ENCODE measurements around the gene GTSE1.

The GTSE1 gene

DNA sequence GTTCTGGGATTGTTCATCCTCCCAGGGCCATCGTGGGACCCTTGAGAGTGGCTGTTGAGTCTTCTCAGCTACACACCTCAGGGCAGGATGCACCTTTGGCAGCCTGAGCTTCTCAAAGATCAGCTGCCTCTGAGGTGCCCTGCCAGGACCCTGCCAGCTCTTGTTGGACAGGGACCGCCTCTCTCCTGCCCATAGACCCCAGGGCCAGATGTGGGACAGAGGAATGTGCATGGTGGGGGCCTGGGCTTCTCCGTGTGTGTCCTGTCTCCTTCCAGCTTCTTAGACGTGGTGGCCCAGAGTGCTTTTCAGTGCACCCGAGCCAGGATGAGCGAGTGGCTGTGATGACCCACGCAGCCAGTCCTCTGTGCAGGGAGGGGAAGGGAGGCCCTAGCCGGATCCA lies 32.9 kb downstream of the GTSE1 start:
- DNase-seq = no peak

DNA sequence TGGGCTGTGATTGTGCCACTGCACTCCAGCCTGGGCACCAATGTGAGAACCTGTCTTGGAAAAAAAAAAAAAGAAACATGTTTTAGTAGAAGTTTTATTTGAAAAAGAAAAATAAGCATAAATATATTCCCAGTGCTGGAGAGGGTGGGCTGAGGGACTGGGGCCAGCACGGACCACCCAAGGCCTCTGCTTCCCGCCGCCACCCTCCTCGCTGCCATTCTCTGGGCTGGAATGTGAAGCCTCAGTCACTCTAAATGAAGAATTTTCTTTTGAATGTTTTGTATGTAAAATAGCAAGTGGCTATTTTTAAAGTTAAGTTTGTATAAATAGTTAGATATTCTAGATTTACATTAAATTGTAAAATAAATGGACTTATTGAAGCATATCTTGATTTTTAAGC lies 33.8 kb downstream of the GTSE1 start:
- DNase-seq = no peak

GRCh38 chr22:46331496-46331895 lies 34.8 kb downstream of the GTSE1 start:
- DNase-seq = no peak

DNA sequence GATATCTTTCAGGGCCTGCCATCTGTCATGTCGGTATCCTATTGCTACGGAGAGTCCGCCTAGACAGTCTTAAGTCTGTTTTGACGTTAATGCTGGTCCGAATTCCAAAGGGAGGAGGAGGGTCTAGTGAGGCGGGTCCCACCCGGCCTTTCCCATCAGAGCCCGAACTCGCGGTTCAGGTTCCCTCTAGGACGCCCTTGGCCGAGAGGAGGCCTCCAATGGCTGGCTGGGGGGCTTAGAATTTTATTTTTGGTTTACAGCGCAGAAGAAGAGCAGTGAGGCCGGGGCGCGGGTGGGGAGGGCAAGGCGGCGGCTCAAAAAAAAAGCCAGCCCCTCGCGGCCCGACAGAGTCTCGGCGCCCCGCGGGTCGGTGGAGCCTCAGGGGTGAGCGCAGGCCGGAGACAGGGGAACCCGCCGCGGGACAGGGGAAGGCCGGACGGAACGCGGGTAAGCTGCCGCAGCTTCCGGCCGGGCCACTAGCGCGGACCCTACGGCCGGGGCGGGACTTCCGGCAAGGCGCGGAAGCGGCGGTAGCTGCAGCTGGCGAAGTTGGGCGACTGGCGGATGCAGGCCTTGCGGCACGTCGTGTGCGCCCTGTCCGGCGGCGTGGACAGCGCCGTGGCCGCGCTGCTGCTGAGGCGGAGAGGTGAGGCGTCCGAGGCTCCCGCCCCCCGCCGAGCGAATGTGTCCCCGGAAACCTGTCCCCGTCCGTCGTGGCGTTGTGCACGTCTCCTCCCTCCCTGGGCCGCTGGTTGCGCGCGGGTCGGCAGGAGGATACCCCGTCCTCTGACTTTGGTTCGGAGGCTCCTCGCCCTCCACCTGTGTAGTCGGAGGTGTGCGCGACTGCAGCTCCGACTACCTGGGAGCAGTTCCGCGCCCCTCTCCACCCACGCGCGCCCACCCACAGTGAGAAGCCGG lies 38.8 kb downstream of the GTSE1 start, which contains the start of gene TRMU:
TRMU (plus strand) TSS at position 514 of the 918 bp plus-strand sequence; CDS start at position 565, 51 bp downstream.
- peak; percentile 79 for DNase-seq

DNA sequence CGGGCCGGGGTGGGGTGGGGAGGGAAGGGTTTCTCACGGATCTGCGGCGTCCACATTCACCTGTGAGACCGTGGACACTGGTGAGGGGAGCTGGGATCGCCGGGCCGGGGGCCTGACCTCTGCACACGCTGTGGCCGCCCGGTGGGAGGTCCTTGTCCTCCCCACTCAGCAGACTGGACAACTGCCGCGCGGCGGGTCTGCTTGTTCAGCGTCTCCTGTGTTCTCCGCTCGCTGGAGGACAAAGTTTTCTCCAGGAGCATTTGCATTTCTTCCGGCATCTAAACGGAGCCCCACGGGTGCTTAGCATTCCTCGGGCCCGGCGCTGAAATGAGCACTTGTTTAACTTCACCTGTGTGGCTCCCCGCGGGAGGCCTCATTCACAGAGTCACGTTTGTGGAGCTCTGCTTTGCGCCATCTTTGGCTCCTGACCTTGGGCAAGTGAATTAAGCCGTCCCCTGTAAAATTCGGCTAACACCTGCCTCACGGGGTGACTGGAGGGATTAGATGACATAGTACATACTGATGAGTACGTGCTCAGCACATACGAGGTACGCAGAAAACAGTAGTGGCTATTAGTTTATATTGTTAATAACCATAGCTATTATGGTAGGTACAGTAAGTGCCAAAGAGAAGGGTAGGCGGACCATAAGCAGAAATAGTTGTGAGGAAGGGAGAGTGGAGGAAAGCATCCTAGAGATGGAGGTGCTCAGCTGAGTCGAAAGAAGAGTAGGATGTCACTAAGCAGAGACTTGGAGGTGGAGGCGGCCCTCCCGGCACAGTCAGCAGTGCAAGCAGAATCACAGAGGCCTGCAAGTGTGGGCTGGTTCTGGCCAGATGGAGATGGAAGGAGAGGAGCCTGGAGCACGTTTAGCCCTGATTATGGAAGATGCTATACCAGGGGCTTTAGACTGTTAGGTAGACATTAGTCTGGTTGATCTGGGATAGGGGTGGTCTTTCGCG lies 39.7 kb downstream of the GTSE1 start:
- no peak for DNase-seq

- DNase-seq = no peak
Measured at GRCh38 chr22:46337870-46338269, 41.2 kb downstream of the GTSE1 start.

GRCh38 chr22:46338636-46339035 lies 42.0 kb downstream of the GTSE1 start:
- DNase-seq = no peak

- DNase-seq = no peak
Measured at GRCh38 chr22:46339956-46340355, 43.3 kb downstream of the GTSE1 start.

DNA sequence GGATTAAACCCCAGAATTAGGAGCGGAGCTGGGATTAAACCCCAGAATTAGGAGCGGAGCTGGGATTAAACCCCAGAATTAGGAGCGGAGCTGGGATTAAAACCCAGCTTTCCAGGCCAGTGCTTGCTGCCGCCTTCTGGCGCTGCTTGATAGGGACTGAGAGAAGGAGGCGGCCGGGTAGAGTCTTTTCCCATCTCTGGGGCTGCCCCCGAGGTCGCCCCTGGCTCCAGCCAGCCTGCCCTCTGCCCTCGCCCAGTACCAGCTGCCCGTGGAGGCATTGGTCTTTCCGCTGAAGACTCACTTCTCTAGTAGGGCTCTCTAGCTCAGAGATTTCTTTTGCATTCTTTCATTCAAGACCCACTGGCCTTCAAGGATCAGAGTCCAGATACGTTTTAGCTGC lies 44.0 kb downstream of the GTSE1 start:
- DNase-seq = no peak

DNA sequence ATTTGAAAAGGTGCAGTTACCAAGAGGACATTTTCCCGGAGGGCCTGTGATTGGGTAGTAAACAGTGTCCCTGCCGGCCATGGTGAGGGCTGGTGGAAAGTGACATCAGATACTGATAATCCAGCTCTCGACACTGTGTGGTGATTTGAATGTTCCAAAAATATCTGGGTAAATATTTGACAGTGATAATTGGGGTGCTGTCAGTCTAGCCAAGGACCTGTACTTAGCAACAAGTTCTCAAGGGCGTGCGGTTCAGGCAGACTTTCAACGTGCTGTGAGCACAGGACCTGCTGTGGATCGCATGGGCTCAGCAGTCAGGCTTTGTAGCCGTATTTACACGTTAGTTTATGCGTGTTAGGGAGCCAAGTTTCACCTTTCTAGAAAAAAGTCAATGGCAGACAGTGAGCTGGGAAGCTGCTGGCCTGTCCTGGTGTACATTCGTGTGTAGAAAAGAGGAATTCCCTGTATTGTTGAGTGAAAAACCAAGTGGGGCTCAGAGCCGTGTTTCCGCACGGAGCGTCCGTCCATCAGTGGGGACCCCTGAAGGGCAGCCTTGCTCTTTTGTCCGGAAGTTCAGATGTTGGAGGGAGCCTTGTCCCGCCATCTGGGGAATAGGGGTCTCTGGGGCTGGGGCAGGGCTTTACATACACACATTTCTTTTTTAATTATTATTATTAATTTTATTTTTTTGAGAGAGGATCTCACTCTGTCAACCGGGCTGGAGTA lies 50.2 kb downstream of the GTSE1 start:
- DNase-seq = no peak

DNA sequence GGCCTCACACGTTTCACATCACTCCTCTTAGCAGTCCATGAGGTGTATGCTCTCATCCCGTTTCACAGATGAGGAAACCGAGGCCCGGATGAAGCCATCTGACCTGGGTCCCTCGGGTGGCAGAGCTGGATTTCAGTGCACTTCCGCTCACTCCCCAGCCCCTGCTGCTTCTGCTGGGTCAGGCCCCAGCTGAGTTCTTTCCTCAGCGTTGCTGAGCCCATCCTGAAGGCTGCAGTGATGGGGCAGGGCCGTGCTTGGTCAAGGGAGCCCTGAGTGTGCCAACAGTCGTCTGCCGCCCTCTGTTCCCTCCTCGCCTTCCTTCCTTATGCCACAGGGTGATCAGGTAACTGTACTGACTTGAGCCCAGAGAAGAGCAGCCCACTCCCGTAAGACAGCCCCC lies 51.0 kb downstream of the GTSE1 start:
- DNase-seq = no peak

- DNase-seq = no peak
Measured at GRCh38 chr22:46348099-46348695, 51.5 kb downstream of the GTSE1 start.

- DNase-seq = no peak
Measured at GRCh38 chr22:46349238-46349637, 52.6 kb downstream of the GTSE1 start.

GRCh38 chr22:46349681-46350080 lies 53.0 kb downstream of the GTSE1 start:
- no peak for DNase-seq

DNA sequence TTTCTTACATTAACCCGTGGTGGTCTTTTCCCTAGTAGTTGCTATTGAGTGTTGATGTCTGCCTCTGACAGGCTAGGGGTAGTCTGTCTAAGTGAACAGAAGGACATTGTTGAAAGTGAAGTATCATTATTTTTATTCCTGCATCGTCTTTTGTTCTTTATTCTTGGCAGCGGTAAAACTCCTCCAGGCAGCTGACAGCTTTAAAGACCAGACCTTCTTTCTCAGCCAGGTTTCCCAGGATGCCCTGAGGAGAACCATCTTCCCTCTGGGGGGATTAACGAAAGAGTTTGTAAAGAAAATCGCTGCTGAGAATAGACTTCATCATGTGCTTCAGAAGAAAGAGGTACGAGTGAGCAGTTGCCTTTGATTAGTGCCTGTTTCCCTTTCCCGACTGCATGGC lies 53.5 kb downstream of the GTSE1 start:
- DNase-seq = no peak

DNA sequence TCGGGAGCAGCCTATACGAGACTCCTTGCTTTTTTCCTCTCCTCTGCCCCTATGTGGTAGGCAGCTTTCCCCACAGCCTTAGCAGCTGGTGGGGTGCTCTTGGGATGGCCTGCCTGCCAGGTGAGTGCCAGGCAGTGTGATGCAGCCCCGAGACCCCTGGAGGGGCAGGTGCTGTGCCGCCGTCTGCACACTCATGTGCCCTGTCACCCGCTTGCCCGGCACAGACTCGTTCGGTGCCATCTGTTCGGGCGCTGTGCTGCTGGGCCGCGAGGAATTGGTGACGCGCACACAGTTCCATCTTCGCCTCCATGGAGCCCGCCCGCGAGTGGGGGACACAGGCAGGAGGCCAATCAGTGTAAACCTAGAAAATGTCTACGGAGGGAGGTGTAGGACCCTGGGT lies 54.0 kb downstream of the GTSE1 start:
- no peak for DNase-seq

GRCh38 chr22:46351131-46351735 lies 54.6 kb downstream of the GTSE1 start:
- DNase-seq = no peak

DNA sequence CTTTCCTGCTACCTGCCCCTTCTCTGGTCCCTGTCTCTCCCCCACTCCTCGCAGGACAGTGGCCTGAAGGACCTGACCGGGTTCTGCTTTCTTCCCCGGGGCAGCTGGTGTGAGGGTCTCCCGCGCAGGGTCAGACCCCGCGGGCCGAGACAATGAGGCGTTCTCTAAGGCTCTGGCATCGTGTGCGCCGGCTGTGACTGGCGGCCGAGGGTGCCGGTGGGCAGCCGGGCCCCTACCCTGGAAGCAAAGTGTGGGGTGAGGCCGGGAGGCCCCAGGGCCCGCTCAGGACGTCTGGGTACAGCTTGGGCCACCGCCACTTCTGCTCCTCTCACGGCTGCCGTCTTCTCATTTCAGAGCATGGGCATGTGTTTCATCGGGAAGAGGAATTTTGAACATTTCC lies 55.1 kb downstream of the GTSE1 start:
- no peak for DNase-seq

DNA sequence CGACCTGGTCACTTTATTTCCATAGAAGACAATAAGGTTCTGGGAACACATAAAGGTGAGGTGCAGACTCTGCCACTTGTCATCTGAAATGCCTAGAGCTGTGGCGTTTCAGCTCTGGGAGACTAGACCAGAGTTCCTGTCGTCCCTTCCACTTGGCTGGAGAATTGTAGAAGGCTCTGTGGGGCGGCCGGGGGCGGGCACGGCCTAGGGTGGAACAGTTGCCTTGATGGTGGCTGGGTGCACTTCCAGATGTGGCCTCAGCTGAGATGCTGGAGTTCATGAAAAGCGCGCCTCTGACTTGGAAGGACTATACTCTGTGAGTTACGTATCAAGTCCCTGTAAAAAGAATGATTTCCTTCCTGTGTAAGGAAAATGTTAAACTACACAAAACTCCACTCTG lies 55.6 kb downstream of the GTSE1 start:
- DNase-seq = no peak

DNA sequence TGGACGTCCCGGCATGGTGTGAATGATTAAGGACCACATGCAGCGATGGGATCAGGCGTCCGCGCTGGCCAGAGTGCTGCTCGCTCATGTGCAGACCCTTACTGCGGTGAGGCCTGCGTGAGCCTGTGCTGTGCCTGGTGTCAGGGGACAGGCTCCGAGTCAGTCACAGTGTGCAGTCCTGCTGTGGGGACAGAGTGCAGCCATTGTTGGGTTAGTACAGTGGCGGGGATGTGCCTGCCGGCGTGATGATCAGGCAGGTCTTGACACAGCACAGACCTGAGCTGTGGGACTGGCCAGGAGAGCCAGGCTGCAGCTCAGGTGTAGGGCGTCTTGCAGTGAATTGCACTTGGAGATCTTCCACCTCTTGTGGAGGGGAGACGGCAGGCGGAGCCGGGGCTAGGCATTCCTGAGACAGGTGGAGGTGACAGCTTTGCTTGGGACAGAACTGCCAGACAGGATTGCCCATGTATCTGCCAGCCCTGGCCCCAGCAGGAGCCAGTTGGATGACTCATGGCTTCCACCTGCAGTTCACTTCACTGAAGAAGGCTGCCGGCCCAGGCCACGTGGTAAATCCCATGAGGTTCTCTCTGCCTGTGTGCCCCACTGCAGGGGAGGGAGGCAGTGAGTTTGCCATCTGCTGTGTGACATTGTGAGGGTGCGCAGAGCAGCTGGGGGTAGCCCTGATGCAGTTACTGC lies 56.2 kb downstream of the GTSE1 start:
- no peak for DNase-seq

DNA sequence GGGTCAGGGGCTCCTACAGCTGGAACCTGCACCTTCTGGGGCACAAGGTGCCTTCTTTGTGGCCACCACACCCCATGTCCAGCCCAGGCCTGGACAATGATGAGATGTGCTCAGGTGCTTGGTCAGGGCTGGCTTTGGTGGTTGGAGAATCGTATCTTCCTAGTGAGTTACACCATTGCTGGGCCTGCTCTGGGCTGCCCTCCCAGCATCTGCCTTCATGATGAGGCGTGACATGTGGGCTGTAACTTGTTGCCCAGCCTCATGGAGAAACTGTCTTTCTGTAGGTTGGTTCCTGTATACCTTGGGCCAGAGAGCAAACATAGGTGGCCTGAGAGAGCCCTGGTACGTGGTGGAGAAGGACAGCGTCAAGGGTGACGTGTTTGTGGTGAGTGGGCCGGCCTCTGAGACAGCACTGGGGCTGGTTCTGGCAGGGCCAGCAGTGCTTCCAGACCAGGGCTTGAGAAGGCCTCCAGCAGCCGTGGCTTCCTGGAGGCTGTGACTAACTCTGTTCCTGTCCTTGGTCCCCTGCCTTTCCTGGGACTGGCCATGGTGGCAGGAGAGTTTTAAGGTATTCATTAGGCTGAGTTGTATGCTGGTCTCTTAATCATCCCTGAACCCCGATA lies 56.9 kb downstream of the GTSE1 start:
- no peak for DNase-seq
